Adrenal gland (tissue), 12 donors: ENCODE measurements around the gene GSX1. TPM values are rescaled to one million over a fixed set of nuclear protein-coding genes. Genes with fewer than 3 reads are reported as not detected.

Experiments
- DNase-seq, 7 donors: peaks; one replicate each; pipeline ENCODE4 v3.0.0-alpha.2; 2019 to 2020
- H3K27ac ChIP-seq, 5 donors: fragments of 200-600 bp; sonication (generic) in 4 of 5; 1 replicate in 3 of 5; 2 replicates in 2 of 5; pipeline versions ENCODE4 v1.5.1 to v1.8.0; 2016 to 2020; ENCODE audit warnings: mild to moderate bottlenecking in 1 of 5
- H3K27me3 ChIP-seq: fragments of 200-600 bp; 2 replicates; pipeline ENCODE4 v1.8.0; 2021
- H3K36me3 ChIP-seq, 2 donors: fragments of 200-600 bp; replicated peaks in 1 of 2; 1 replicate in 1 of 2; 2 replicates in 1 of 2; pipeline versions ENCODE4 v1.5.1 to v1.8.0; 2018 to 2022
- H3K4me1 ChIP-seq, 2 donors: fragments of 200-600 bp; replicated peaks in 1 of 2; 1 replicate in 1 of 2; 2 replicates in 1 of 2; pipeline versions ENCODE4 v1.5.1 to v1.8.0; 2018 to 2021
- H3K4me3 ChIP-seq, 4 donors: fragments of 200-600 bp; sonication (generic) in 3 of 4; one replicate each; pipeline ENCODE4 v1.5.1; 2016 to 2018
- H3K9me3 ChIP-seq, 3 donors: fragments of 200-600 bp; sonication (generic) in 1 of 3; replicated peaks in 1 of 3; 1 replicate in 2 of 3; 2 replicates in 1 of 3; pipeline versions ENCODE4 v1.5.1 to v1.8.0; 2016 to 2021
- POLR2A ChIP-seq, 2 donors: fragments of 450-650 bp; IDR thresholded peaks; one replicate each; pipeline ENCODE4 v1.6.1; 2017; ENCODE audit warnings: antibody characterized with exemption in 2 of 2, mild to moderate bottlenecking in 2 of 2, moderate library complexity in 1 of 2
- WGBS, 4 donors: extraction: QIAGEN DNeasy Blood & Tissue Kit in 2 of 4; methylation state at CpG; one replicate each; pipeline versions ENCODE4 v1.1.5 to v1.1.7; 2013 to 2017; 5-methylcytosine and 5-hydroxymethylcytosine counted together
- intact Hi-C, 2 donors: fragments of 100-400 bp; cut with DNase I; formaldehyde crosslinking; loops; one replicate each; pipeline versions ENCODE4 v1.14.1 to v1.15.0; 2022 to 2023
- polyA plus RNA-seq, 3 donors: library from polyadenylated mRNA; stranded (reverse); fragments of 200-250 nt in 2 of 3; fragments of 350-450 nt in 1 of 3; fragmentation: Illumina TruSeq in 1 of 3; extraction: RNeasy Lipid Tissue Mini Kit (QIAGEN cat#74804) in 1 of 3; gene quantifications; one replicate each; pipeline ENCODE4 v1.2.3, GENCODE V29; 2013 to 2014
- total RNA-seq, 9 donors: library from RNA; depleted of rRNA in 4 of 9; stranded (reverse); fragments of >200 nt in 4 of 9; fragments of 120-200 nt in 1 of 9; fragmentation: NEBNext Ultra II Directional in 1 of 9; extraction: Animal tissue kit (Norgen Biotek cat#: 25700) in 1 of 9; gene quantifications; one replicate each; pipeline versions ENCODE4 v1.1.0 to v1.2.4, GENCODE V29; 2013 to 2023
- TF ChIP-seq, protein P1 (sequence below), 6 experiments: fragments of 450-650 bp in 4 of 6; fragments of 200-600 bp in 2 of 6; sonication (generic) in 1 of 6; IDR thresholded peaks; 1 replicate in 5 of 6; 2 replicates in 1 of 6; pipeline versions ENCODE4 v1.5.1 to v1.8.0; 2016 to 2021; ENCODE audit warnings: antibody characterized with exemption in 6 of 6, mild to moderate bottlenecking in 2 of 6, moderate library complexity in 1 of 6
- donor health status: healthy with polysubstance abuse.
- donor health status: Bipolar disorder and iron deficiency.
- donor health status: DM: yes; HTN: yes; CAD: no.
- donor health status: DM: no; HTN: no; CAD: no.
- donor health status: DM: no; HTN: no; CAD: no.
- donor health status: DM: yes; HTN: yes; CAD: no.

GSX1 gene
- total and polyA plus RNA-seq, 12 donors = not detected

DNA sequence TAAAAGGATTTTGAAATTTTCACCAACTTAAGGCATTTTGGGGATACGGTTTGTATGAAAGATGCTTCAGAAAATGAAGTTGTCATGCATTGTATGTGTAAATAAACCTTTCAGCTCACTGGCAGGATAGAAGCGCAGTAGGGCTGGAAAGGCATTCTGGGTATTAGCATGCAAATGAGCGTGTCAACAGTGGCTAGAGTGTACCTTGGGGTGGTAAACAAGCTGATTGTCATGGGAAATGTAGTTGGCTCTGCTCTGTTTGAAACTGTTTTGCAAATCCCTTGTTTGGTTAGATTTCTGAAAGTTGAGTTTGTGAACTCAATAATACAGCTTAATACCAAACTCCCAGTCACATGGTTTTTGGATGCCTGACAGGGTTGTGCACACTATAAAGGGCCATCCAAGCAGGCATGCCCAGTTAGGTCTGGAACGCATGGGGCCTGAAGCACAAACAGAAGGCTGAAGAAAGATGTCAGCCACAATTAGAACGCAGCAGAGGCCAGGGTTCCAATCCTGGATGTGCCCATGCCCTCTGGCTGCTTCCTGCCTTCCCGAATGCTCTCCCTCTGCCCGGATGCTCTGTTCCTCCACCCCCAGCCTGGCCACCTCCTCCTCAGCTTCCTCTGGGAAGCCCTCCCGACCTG is 14.6 kb downstream of the GSX1 start:
- WGBS, 4 donors = 31 to 40% (median 33%) methylated on average over 8 of the region's 8 CpGs
- intact Hi-C loops = no loop called here
- Histone ChIP-seq H3K4me3 (no peak overlapping the region), H3K27ac (no peak overlapping the region), H3K9me3 (no peaks in the 10 kb centered on the region), H3K4me1 (no peaks in the 10 kb centered on the region), H3K36me3 (no peaks in the 10 kb centered on the region), H3K27me3 (peaks cover 28% of the 10 kb centered on the region)
- TF ChIP-seq POLR2A (IDR thresholded peaks at IDR 0.05) = no peak
- TF ChIP-seq, protein P1, sequence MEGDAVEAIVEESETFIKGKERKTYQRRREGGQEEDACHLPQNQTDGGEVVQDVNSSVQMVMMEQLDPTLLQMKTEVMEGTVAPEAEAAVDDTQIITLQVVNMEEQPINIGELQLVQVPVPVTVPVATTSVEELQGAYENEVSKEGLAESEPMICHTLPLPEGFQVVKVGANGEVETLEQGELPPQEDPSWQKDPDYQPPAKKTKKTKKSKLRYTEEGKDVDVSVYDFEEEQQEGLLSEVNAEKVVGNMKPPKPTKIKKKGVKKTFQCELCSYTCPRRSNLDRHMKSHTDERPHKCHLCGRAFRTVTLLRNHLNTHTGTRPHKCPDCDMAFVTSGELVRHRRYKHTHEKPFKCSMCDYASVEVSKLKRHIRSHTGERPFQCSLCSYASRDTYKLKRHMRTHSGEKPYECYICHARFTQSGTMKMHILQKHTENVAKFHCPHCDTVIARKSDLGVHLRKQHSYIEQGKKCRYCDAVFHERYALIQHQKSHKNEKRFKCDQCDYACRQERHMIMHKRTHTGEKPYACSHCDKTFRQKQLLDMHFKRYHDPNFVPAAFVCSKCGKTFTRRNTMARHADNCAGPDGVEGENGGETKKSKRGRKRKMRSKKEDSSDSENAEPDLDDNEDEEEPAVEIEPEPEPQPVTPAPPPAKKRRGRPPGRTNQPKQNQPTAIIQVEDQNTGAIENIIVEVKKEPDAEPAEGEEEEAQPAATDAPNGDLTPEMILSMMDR (IDR thresholded peaks at IDR 0.05) = no peak
- no peak for DNase-seq

- intact Hi-C loops = no loop called here
- H3K4me3 ChIP-seq = no peak overlapping the region
- H3K9me3 ChIP-seq = no peaks in the 10 kb centered on the region
- peaks cover 21% of the 10 kb centered on the region for H3K27me3 ChIP-seq
- DNase-seq = no peak
- H3K4me1 ChIP-seq = no peaks in the 10 kb centered on the region
- 55 to 59% (median 57%) methylated on average over 4 to 5 of the region's 5 CpGs for WGBS, 4 donors
- H3K27ac ChIP-seq = no peak overlapping the region
- no peaks in the 10 kb centered on the region for H3K36me3 ChIP-seq
- TF ChIP-seq, protein P1 (IDR thresholded peaks at IDR 0.05) = no peak
- TF ChIP-seq POLR2A (IDR thresholded peaks at IDR 0.05) = no peak
Measured at GRCh38 chr13:27808851-27809550, 16.7 kb downstream of the GSX1 start.

DNA sequence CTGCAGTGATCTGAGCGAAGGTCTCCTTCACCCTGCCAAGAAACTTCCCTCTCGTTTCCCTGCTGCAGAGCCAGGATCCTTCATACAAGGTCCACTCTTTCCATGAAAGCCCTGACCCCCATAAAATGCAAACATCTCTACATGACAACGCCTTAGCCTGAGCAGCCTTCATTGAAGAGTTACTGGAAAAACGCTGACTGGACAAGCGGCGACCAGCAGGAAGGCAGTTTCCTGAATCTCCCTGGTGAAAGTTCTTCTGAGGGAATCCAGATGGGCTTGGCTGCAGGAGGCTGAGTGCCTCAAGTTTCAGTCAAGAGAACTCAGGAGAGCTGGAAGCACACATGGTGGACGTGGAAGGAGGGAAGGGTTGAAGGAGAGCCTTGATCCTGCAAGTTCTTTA is 17.7 kb downstream of the GSX1 start:
- DNase-seq = no peak
- H3K4me1 ChIP-seq = no peaks in the 10 kb centered on the region
- no peaks in the 10 kb centered on the region for H3K9me3 ChIP-seq
- no peak overlapping the region for H3K4me3 ChIP-seq
- H3K36me3 ChIP-seq = no peaks in the 10 kb centered on the region
- TF ChIP-seq, protein P1 (IDR thresholded peaks at IDR 0.05) = no peak
- no peak for TF ChIP-seq POLR2A (IDR thresholded peaks at IDR 0.05)
- intact Hi-C loops = no loop called here
- peaks cover 15% of the 10 kb centered on the region for H3K27me3 ChIP-seq
- H3K27ac ChIP-seq = no peak overlapping the region
- 58 to 79% (median 61%) methylated on average over 2 to 7 of the region's 7 CpGs for WGBS, 4 donors

GRCh38 chr13:27810461-27810860 is 18.2 kb downstream of the GSX1 start:
- WGBS, 4 donors = 44 to 67% (median 58%) methylated on average over 2 of the region's 2 CpGs
- Histone ChIP-seq H3K9me3 (no peaks in the 10 kb centered on the region), H3K27me3 (peaks cover 11% of the 10 kb centered on the region), H3K4me1 (no peaks in the 10 kb centered on the region), H3K4me3 (no peak overlapping the region), H3K36me3 (no peaks in the 10 kb centered on the region), H3K27ac (no peak overlapping the region)
- DNase-seq = no peak
- no peak for TF ChIP-seq POLR2A (IDR thresholded peaks at IDR 0.05)
- TF ChIP-seq, protein P1 (IDR thresholded peaks at IDR 0.05) = no peak
- intact Hi-C loops = no loop called here
